ENCODE data around the gene ESYT2. TPM values are rescaled to one million over a fixed set of nuclear protein-coding genes. Genes with fewer than 3 reads are reported as not detected.

ESYT2 gene
- total RNA-seq, 1 experiment from 2014 or later = 68.2 TPM

- no peak overlapping the region for H2AFZ ChIP-seq (ENCODE audit: low read depth, low read length, poor library complexity, severe bottlenecking)
- peaks cover 8% of the 10 kb centered on the region; the same call in 1 of the 2 replicates for H4K20me1 ChIP-seq (ENCODE audit: insufficient read depth)
- DNase-seq (ENCODE audit: low read depth, low spot score) = no peak
- no TSS peak for BruUV-seq (replicated peaks)
- H3K9me3 ChIP-seq (ENCODE audit: control insufficient read depth in 1 of 2, insufficient read depth in 1 of 2, low read depth in 1 of 2, low read length in 2 of 2) = no peaks in the 10 kb centered on the region
- H3K9me2 ChIP-seq (ENCODE audit: insufficient read depth) = no peaks in the 10 kb centered on the region
- CTCF ChIA-PET = no interaction called here
- H3K27me3 ChIP-seq (ENCODE audit: insufficient read depth, low read length) = no peaks in the 10 kb centered on the region
- H3K4me1 ChIP-seq (ENCODE audit: control insufficient read depth in 1 of 2, insufficient read depth in 2 of 2, low read length in 2 of 2) = peaks cover 9 to 22% of the 10 kb centered on the region in 2 experiments
- no peak overlapping the region for H3K27ac ChIP-seq (ENCODE audit: low read depth, low read length)
- RAD21 ChIA-PET (ENCODE audit: low non-redundant PET in 1 of 2, low total read pairs in 2 of 2, uncharacterized antibody in 2 of 2, unreplicated experiment in 2 of 2) = no interaction called here
- H3K4me2 ChIP-seq (ENCODE audit: low read length) = no peak overlapping the region
- H3K4me3 ChIP-seq (replicated peaks in 1 of 2; ENCODE audit: low read depth in 1 of 2, low read length in 2 of 2) = no peak overlapping the region
- peaks cover 24% of the 10 kb centered on the region for H3K79me2 ChIP-seq (ENCODE audit: insufficient read depth, low read length)
- ATAC-seq = no peak
- TF ChIP-seq JUND (IDR thresholded peaks at IDR 0.05) = no peak
- no peak for TF ChIP-seq CTCF (IDR thresholded peaks at IDR 0.05 in 2 of 3, conservative IDR thresholded peaks at IDR 0.05 in 1 of 3; ENCODE audit: borderline replicate concordance in 1 of 3, insufficient read depth in 1 of 3, low read depth in 2 of 3, low read length in 2 of 3)
- no peak for TF ChIP-seq SP1 (IDR thresholded peaks at IDR 0.05; ENCODE audit: low read depth)
- no peak for TF ChIP-seq EZH2phosphoT487 (IDR thresholded peaks at IDR 0.05; ENCODE audit: borderline replicate concordance)
- TF ChIP-seq CBX3 (IDR thresholded peaks at IDR 0.05; ENCODE audit: low read depth) = no peak
- intact Hi-C loops (cut with micrococcal nuclease) = no loop called here
- POLR2A ChIA-PET = no interaction called here
- no peaks in the 10 kb centered on the region for H3K36me3 ChIP-seq (ENCODE audit: control insufficient read depth in 1 of 2, insufficient read depth in 2 of 2, low read length in 2 of 2)
- no peak overlapping the region for H3K9ac ChIP-seq (ENCODE audit: low read length)
These were observed 2.4 kb upstream of the ESYT2 start for GRCh38 chr7:158831738-158832091.

GRCh38 chr7:158830211-158830723 is 958 bp upstream of the ESYT2 start:
- no peak for TF ChIP-seq ELF1 (IDR thresholded peaks at IDR 0.05; ENCODE audit: borderline replicate concordance, low read depth)
- Histone ChIP-seq H3K4me3 (replicated peaks in 1 of 2; ENCODE audit: low read depth in 1 of 2, low read length in 2 of 2) (peak overlapping the region; percentile 53 to 85), H3K9me3 (ENCODE audit: control insufficient read depth in 1 of 2, insufficient read depth in 1 of 2, low read depth in 1 of 2, low read length in 2 of 2) (no peaks in the 10 kb centered on the region), H3K79me2 (ENCODE audit: insufficient read depth, low read length) (peaks cover 38% of the 10 kb centered on the region), H3K9me2 (ENCODE audit: insufficient read depth) (no peaks in the 10 kb centered on the region), H3K27me3 (ENCODE audit: insufficient read depth, low read length) (no peaks in the 10 kb centered on the region), H4K20me1 (ENCODE audit: insufficient read depth) (peaks cover 8% of the 10 kb centered on the region; the same call in 1 of the 2 replicates), H2AFZ (ENCODE audit: low read depth, low read length, poor library complexity, severe bottlenecking) (no peak overlapping the region), H3K4me1 (ENCODE audit: control insufficient read depth in 1 of 2, insufficient read depth in 2 of 2, low read length in 2 of 2) (peaks cover 9 to 22% of the 10 kb centered on the region in 2 experiments), H3K4me2 (ENCODE audit: low read length) (peak overlapping the region; percentile 92), H3K36me3 (ENCODE audit: control insufficient read depth in 1 of 2, insufficient read depth in 2 of 2, low read length in 2 of 2) (0 out of 4 replicates have a peak, but pooled peaks cover 0 to 3% of the 10 kb centered on the region in 2 experiments), H3K9ac (ENCODE audit: low read length) (peak overlapping the region; percentile 89), H3K27ac (ENCODE audit: low read depth, low read length) (peak overlapping the region; percentile 96)
- BruUV-seq (replicated peaks) = no TSS peak
- DNase-seq (ENCODE audit: low read depth, low spot score) (no peak), ATAC-seq (no peak)
- ChIA-PET POLR2A (interaction anchor here (1.3 kb wide), 1 partner anchor 20 kb away, joined by 4 read pairs; no protein-coding TSS in a partner anchor), CTCF (no interaction called here), RAD21 (ENCODE audit: low non-redundant PET in 1 of 2, low total read pairs in 2 of 2, uncharacterized antibody in 2 of 2, unreplicated experiment in 2 of 2) (no interaction called here)
- intact Hi-C loops (cut with micrococcal nuclease) = loop anchor here (1.0 kb wide), 1 partner anchor 26 kb away; the partner anchor contains the start of gene DYNC2I1

Data from HCT116 (cell line).